OCI-LY1 (cell line): ENCODE results near the gene FADS2.

Experiments used
- H2AFZ ChIP-seq: fragments of 200-600 bp; sonication (generic), shearing (Covaris generic); 2 replicates; pipeline ENCODE4 v1.6.0; 2014; ENCODE audit warnings: antibody characterized with exemption, mild to moderate bottlenecking, low read length
- H3F3A ChIP-seq: fragments of 200-600 bp; sonication (generic), shearing (Covaris generic); 2 replicates; pipeline ENCODE4 v1.6.0; 2014; ENCODE audit warnings: mild to moderate bottlenecking, antibody characterized with exemption, low read length, moderate library complexity; ENCODE audit not compliant: insufficient read depth
- H3K27ac ChIP-seq: fragments of 200-600 bp; sonication (generic); 2 replicates; pipeline ENCODE4 v1.5.1; 2014; ENCODE audit warnings: low read length, mixed run types, mild to moderate bottlenecking, low read depth; ENCODE audit not compliant: poor library complexity, severe bottlenecking
- H3K27me3 ChIP-seq: fragments of 200-600 bp; sonication (generic); 2 replicates; pipeline ENCODE4 v1.6.0; 2014; ENCODE audit warnings: antibody characterized with exemption, mild to moderate bottlenecking, low read length, moderate library complexity; ENCODE audit not compliant: insufficient read depth
- H3K36me3 ChIP-seq: fragments of 200-600 bp; sonication (generic); 2 replicates; pipeline ENCODE4 v1.6.1; 2014; ENCODE audit warnings: mild to moderate bottlenecking, antibody characterized with exemption, low read length, moderate library complexity, mixed read lengths; ENCODE audit not compliant: insufficient read depth
- H3K4me1 ChIP-seq: fragments of 200-600 bp; sonication (generic); 2 replicates; pipeline ENCODE4 v1.5.1; 2014; ENCODE audit warnings: mild to moderate bottlenecking, low read length, moderate library complexity; ENCODE audit not compliant: insufficient read depth, severe bottlenecking
- H3K4me2 ChIP-seq: fragments of 200-600 bp; sonication (generic), shearing (Covaris generic); 2 replicates; pipeline ENCODE4 v1.6.1; 2014; ENCODE audit warnings: low read length
- H3K4me3 ChIP-seq: fragments of 200-600 bp; sonication (generic); 2 replicates; pipeline ENCODE4 v1.5.1; 2014; ENCODE audit warnings: low read length, low read depth, mild to moderate bottlenecking, mixed read lengths; ENCODE audit not compliant: poor library complexity, severe bottlenecking
- H3K79me2 ChIP-seq: fragments of 200-600 bp; shearing (Covaris generic); 2 replicates; pipeline ENCODE4 v1.6.1; 2016; ENCODE audit warnings: mixed run types, low read length, mixed read lengths; ENCODE audit not compliant: insufficient read depth
- H3K9ac ChIP-seq: fragments of 200-600 bp; sonication (generic), shearing (Covaris generic); 2 replicates; pipeline ENCODE4 v1.6.1; 2014; ENCODE audit warnings: mild to moderate bottlenecking, low read length, mixed read lengths
- H3K9me2 ChIP-seq: fragments of 200-600 bp; sonication (generic), shearing (Covaris generic); 2 replicates; pipeline ENCODE4 v1.6.1; 2014; ENCODE audit warnings: low read depth, mild to moderate bottlenecking, low read length, mixed read lengths
- H3K9me3 ChIP-seq: fragments of 200-600 bp; shearing (Covaris generic); 2 replicates; pipeline ENCODE4 v1.6.1; 2014; ENCODE audit warnings: low read length, mixed read lengths
- H4K20me1 ChIP-seq: fragments of 200-600 bp; sonication (generic), shearing (Covaris generic); 2 replicates; pipeline ENCODE4 v1.6.0; 2016; ENCODE audit warnings: mild to moderate bottlenecking, low read length; ENCODE audit not compliant: insufficient read depth
- EZH2 ChIP-seq: fragments of 200-600 bp; sonication (generic), shearing (Covaris generic); IDR thresholded peaks from 2 replicates; pipeline ENCODE4 v1.8.0; 2017; ENCODE audit warnings: borderline replicate concordance, mixed run types, mild to moderate bottlenecking, antibody characterized with exemption, low read length, moderate library complexity, mixed read lengths
- TF ChIP-seq, protein P1 (sequence below): fragments of 200-600 bp; sonication (generic), shearing (Covaris generic); IDR thresholded peaks from 2 replicates; pipeline ENCODE4 v1.5.1; 2017; ENCODE audit warnings: mild to moderate bottlenecking, antibody characterized with exemption, low read length, moderate library complexity, mixed read lengths

The FADS2 gene

DNA sequence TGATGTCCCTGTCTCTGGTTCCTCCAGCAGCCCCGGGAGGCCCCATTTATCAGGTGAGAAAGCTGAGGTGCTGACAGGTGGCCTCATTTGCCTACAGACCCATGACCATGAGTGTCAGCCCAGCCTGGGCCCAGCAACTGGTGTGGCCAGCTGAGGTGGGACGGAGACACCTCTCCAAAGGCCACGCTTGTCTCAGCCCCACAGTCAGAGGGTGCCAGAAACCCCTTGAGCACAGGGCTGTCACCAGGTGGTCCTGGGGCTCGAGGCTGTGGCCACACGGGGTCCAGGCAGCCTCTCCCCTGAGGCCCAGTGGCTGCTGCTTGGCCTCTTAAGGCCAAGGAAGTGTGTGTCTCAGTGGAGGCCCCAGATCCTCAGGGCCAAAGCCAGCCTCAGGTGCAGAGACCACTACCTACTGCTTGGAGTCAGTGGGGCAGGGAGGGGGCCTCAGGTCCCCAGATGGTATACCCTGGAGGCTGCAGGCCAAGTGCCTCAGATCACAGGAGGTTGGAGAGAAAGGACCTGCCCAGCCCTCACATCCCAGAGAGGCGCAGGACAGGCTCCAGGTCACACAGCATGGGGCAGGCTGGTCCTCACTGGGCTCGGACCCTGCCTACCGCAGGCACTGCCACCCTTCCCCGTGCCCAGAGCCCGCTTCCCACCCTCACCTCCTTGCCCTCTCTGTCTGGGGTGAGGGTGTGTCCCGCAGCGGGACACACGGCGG, 77.9 kb downstream of the FADS2 start:
- H3K9me2 ChIP-seq: no peaks in the 10 kb centered on the region
- H3K4me2 ChIP-seq: no peak overlapping the region
- no peaks in the 10 kb centered on the region for H3F3A ChIP-seq
- no peak overlapping the region for H2AFZ ChIP-seq
- H3K4me1 ChIP-seq: no peaks in the 10 kb centered on the region
- no peaks in the 10 kb centered on the region for H4K20me1 ChIP-seq
- H3K27ac ChIP-seq: no peak overlapping the region
- H3K27me3 ChIP-seq: no peaks in the 10 kb centered on the region; the same call in 1 of the 2 replicates
- H3K4me3 ChIP-seq: no peak overlapping the region
- TF ChIP-seq, protein P1, sequence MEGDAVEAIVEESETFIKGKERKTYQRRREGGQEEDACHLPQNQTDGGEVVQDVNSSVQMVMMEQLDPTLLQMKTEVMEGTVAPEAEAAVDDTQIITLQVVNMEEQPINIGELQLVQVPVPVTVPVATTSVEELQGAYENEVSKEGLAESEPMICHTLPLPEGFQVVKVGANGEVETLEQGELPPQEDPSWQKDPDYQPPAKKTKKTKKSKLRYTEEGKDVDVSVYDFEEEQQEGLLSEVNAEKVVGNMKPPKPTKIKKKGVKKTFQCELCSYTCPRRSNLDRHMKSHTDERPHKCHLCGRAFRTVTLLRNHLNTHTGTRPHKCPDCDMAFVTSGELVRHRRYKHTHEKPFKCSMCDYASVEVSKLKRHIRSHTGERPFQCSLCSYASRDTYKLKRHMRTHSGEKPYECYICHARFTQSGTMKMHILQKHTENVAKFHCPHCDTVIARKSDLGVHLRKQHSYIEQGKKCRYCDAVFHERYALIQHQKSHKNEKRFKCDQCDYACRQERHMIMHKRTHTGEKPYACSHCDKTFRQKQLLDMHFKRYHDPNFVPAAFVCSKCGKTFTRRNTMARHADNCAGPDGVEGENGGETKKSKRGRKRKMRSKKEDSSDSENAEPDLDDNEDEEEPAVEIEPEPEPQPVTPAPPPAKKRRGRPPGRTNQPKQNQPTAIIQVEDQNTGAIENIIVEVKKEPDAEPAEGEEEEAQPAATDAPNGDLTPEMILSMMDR: no peak
- no peak for TF ChIP-seq EZH2
- H3K9me3 ChIP-seq: no peaks in the 10 kb centered on the region
- H3K79me2 ChIP-seq: no peaks in the 10 kb centered on the region
- H3K36me3 ChIP-seq: no peaks in the 10 kb centered on the region
- H3K9ac ChIP-seq: no peak overlapping the region

DNA sequence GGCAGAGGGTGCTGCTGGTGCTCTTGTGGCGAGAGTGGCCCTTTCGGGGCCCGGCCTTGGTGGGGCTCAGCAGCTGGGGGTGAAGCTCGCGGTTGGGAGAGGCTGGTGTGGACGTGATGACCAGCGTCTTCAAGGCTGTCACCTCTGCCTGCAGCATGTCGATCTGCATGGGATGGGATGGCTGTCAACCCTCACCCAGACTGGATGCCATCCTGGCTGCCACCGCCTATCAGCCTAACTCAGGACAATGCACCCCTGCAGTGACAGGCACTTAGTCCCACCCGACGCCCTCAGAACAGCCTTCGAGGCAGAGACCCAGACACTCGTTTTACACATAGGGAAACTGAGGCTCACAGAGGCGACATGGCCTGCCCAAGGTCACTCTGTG, 78.4 kb downstream of the FADS2 start:
- no peaks in the 10 kb centered on the region for H3K4me1 ChIP-seq
- no peak overlapping the region for H3K4me3 ChIP-seq
- no peaks in the 10 kb centered on the region for H3K9me2 ChIP-seq
- no peak overlapping the region for H3K9ac ChIP-seq
- no peaks in the 10 kb centered on the region for H3K9me3 ChIP-seq
- H3K4me2 ChIP-seq: no peak overlapping the region
- H3K79me2 ChIP-seq: no peaks in the 10 kb centered on the region
- H3K27ac ChIP-seq: no peak overlapping the region
- no peaks in the 10 kb centered on the region for H4K20me1 ChIP-seq
- no peaks in the 10 kb centered on the region for H3K36me3 ChIP-seq
- H3K27me3 ChIP-seq: no peaks in the 10 kb centered on the region; the same call in 1 of the 2 replicates
- H2AFZ ChIP-seq: no peak overlapping the region
- no peaks in the 10 kb centered on the region for H3F3A ChIP-seq
- TF ChIP-seq, protein P1: no peak
- TF ChIP-seq EZH2: no peak

DNA sequence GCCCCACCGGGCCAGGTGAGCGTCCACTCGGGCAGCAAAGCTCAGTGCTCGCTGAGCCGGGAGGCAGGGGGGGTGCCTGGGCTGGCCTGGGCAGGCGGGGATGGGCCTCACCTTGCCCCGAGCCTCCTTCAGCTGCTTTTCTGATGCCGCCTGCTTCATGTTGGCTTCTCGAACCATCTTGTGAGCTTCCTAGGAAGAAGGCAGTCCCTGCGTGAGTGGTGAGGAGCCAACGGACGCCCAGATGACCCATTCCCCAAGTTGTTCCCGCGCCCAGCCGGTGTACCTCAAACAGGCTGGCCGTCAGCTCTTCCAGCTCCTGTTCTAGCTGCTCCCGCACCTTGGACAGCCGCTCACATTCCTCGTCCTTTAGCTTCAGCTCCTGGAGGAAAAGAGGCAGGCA, 79.2 kb downstream of the FADS2 start:
- Histone ChIP-seq H3K4me3 (no peak overlapping the region), H3K36me3 (no peaks in the 10 kb centered on the region)

More for the DNA sequence above, 79.2 kb downstream of the FADS2 start:
- Histone ChIP-seq H3K4me2 (no peak overlapping the region), H4K20me1 (no peaks in the 10 kb centered on the region), H3K9me2 (no peaks in the 10 kb centered on the region), H3F3A (no peaks in the 10 kb centered on the region), H3K27ac (no peak overlapping the region), H3K4me1 (no peaks in the 10 kb centered on the region), H3K9ac (no peak overlapping the region), H3K79me2 (no peaks in the 10 kb centered on the region), H2AFZ (no peak overlapping the region), H3K27me3 (no peaks in the 10 kb centered on the region; the same call in 1 of the 2 replicates), H3K9me3 (no peaks in the 10 kb centered on the region)
- TF ChIP-seq, protein P1: no peak
- no peak for TF ChIP-seq EZH2
